ENCODE data around the gene CCP110. TPM values are rescaled to one million over a fixed set of nuclear protein-coding genes. Genes with fewer than 3 reads are reported as not detected.

CCP110 gene
- total and polyA plus RNA-seq, 2 of the 13 experiments (the other 11 are each of a cell fraction or from before 2014, with no cell fraction given), result 10.0 to 11.1 TPM

- TF ChIP-seq ZNF121 (CRISPR knock-in tag; IDR thresholded peaks at IDR 0.05), result no peak
- no peak for TF ChIP-seq MED13 (CRISPR knock-in tag; IDR thresholded peaks at IDR 0.05)
- TF ChIP-seq MXI1 (IDR thresholded peaks at IDR 0.05; ENCODE audit: borderline replicate concordance, low read depth, low read length), result no peak
- no peak for TF ChIP-seq ZNF143 (CRISPR knock-in tag; IDR thresholded peaks at IDR 0.05)
- no peak for TF ChIP-seq PHF21A (CRISPR knock-in tag; IDR thresholded peaks at IDR 0.05)
- TF ChIP-seq RBM22 (optimal IDR thresholded peaks at IDR 0.05; ENCODE audit: low read length), result no peak
- TF ChIP-seq IRF2 (CRISPR knock-in tag; IDR thresholded peaks at IDR 0.05), result 0 out of 2 replicates have a peak, but pooled peaks have one; percentile 21
- TF ChIP-seq ZNF703 (CRISPR knock-in tag; IDR thresholded peaks at IDR 0.05; ENCODE audit: borderline replicate concordance), result no peak
- no peak for TF ChIP-seq ZNF850 (CRISPR knock-in tag; conservative IDR thresholded peaks at IDR 0.05)
- TF ChIP-seq TAF15 (IDR thresholded peaks at IDR 0.05; ENCODE audit: low read depth, low read length, poor library complexity, severe bottlenecking), result no peak
- no peak for TF ChIP-seq MIER3 (CRISPR knock-in tag; IDR thresholded peaks at IDR 0.05; ENCODE audit: borderline replicate concordance)
- TF ChIP-seq ERF (CRISPR knock-in tag; IDR thresholded peaks at IDR 0.05), result no peak
- TF ChIP-seq ZNF513 (CRISPR knock-in tag; conservative IDR thresholded peaks at IDR 0.05), result no peak
- TF ChIP-seq DMAP1 (CRISPR knock-in tag; IDR thresholded peaks at IDR 0.05), result no peak
- TF ChIP-seq PAXIP1 (CRISPR knock-in tag; conservative IDR thresholded peaks at IDR 0.05), result no peak
- no peak for TF ChIP-seq ZNF446 (CRISPR knock-in tag; IDR thresholded peaks at IDR 0.05)
- no peak for TF ChIP-seq NRL (CRISPR knock-in tag; IDR thresholded peaks at IDR 0.05; ENCODE audit: borderline replicate concordance)
- TF ChIP-seq TEAD3 (CRISPR knock-in tag; optimal IDR thresholded peaks at IDR 0.05; ENCODE audit: borderline replicate concordance), result peak; percentile 35
- TF ChIP-seq ZNF572 (CRISPR knock-in tag; IDR thresholded peaks at IDR 0.05), result 0 out of 2 replicates have a peak, but pooled peaks have one; percentile 53
- no peak for TF ChIP-seq PHB2 (IDR thresholded peaks at IDR 0.05; ENCODE audit: partially characterized antibody)
- TF ChIP-seq ARNT2 (CRISPR knock-in tag; IDR thresholded peaks at IDR 0.05; ENCODE audit: low read depth), result no peak
- TF ChIP-seq ZNF780A (CRISPR knock-in tag; IDR thresholded peaks at IDR 0.05), result no peak
Measured at GRCh38 chr16:19601083-19601976, 77.6 kb downstream of the CCP110 start (continued).
